ENCODE data around the gene HOXB8.

The HOXB8 gene

DNA sequence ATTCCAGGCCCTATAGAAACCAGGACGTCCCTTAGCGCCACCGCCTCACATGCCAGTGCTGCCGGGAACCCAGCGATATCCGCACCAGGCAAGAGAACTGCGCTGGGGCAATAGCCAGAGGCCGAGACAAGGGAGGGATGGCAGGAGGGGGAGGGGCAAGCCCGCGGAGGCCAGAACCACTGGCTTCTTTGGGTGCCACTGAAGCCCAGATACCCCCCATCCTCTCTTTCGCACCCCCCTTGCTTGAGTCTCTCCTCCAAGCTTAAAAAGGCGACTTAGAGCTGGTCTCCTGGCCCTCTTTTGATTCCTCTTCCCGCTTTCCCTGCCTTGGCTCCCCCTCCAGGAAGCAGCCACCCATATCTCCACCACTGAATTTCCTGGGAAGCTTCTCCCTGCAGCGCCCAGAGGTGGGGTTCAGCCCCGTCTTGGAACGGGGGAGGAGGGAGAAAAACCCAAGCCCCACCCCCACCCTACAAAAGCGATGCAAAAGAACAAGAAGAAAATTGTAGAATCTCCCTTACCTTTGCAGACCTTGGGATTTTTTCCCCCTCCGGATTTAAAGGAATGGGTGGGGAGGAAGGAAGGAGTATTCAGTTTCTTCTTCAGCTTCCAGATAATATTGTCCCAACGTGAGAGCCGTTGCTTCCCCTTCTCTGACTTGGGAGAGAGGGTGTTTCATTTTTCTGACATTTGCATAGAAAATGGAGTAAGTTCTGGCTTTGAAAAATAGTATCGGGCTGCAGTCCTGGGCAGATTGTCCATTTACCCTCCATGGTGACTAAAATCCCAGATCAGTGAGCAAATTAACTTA is 10.9 kb downstream of the HOXB8 start:
- no peak for DNase-seq (ENCODE audit: low spot score)
- in situ Hi-C loops (cut with MboI; ENCODE audit: low sequenced_read_pairs, unreplicated experiment): no loop called here
- TF ChIP-seq, protein P1, sequence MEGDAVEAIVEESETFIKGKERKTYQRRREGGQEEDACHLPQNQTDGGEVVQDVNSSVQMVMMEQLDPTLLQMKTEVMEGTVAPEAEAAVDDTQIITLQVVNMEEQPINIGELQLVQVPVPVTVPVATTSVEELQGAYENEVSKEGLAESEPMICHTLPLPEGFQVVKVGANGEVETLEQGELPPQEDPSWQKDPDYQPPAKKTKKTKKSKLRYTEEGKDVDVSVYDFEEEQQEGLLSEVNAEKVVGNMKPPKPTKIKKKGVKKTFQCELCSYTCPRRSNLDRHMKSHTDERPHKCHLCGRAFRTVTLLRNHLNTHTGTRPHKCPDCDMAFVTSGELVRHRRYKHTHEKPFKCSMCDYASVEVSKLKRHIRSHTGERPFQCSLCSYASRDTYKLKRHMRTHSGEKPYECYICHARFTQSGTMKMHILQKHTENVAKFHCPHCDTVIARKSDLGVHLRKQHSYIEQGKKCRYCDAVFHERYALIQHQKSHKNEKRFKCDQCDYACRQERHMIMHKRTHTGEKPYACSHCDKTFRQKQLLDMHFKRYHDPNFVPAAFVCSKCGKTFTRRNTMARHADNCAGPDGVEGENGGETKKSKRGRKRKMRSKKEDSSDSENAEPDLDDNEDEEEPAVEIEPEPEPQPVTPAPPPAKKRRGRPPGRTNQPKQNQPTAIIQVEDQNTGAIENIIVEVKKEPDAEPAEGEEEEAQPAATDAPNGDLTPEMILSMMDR (IDR thresholded peaks at IDR 0.05; ENCODE audit: borderline replicate concordance, control extremely low read depth, extremely low read depth, insufficient read depth, missing control alignments): no peak

DNA sequence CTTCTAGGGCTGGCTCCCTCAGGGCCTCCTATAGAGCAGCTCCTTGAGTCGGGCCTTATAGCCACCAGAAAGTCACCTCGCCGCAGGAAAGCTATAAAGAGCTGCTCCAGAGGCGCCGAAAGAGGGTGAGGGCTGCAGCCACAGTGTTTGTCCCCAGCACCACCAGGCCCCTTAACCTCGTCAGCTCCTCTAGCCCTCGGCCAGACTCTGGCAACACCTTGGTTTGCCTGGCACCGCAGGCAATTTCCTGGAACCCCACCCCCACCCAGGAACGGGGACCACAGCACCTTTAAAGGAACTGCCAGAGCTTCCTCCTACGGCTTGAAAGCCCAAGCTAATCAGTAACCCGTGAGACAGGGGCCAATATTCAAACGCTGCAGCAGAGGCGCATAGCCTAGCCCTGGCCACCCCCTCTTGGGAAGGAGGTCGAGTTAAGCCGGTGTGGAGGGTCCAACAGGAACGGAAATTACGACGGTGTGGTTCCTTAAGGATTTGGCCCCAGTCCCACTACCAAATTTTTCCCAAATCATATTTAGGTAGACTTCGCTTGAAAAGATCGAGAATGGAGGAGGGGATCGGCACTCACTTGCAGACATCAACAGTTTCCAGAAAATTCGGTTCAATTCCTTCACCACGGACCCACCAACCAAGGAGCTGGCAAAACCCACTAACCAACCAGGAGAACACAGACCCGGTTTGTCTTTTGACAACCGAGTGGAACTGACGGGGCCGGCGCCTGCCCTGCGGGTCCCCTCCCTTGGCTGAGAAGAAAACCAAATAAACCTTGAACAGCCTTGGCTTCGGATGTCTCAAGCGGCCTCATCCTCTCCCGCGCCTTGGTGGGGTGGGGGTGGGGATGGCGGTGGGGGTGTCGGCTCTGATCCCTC is 13.3 kb downstream of the HOXB8 start:
- TF ChIP-seq, protein P1 (IDR thresholded peaks at IDR 0.05; ENCODE audit: borderline replicate concordance, control extremely low read depth, extremely low read depth, insufficient read depth, missing control alignments): no peak
- in situ Hi-C loops (cut with MboI; ENCODE audit: low sequenced_read_pairs, unreplicated experiment): no loop called here

DNA sequence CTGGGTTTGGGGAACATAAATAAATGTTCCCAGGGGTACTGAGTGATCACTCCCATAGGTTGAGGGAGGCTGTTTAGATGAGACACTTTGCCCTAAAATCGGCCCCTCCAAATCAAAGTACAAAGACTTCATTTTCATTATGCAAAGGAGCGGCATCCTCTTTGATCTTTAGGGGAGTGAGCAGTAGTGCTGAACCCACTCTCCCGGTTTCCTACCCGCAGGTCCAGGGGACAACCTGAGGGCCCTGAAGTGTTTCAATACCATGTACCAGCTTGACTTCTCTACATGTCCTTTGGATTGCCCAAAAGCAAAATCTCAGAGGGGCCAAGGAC is 13.9 kb downstream of the HOXB8 start:
- TF ChIP-seq, protein P1 (IDR thresholded peaks at IDR 0.05; ENCODE audit: borderline replicate concordance, control extremely low read depth, extremely low read depth, insufficient read depth, missing control alignments): no peak
- in situ Hi-C loops (cut with MboI; ENCODE audit: low sequenced_read_pairs, unreplicated experiment): no loop called here
- DNase-seq (ENCODE audit: low spot score): no peak

More for the DNA sequence above, 13.3 kb downstream of the HOXB8 start:
- no peak for DNase-seq (ENCODE audit: low spot score)

DNA sequence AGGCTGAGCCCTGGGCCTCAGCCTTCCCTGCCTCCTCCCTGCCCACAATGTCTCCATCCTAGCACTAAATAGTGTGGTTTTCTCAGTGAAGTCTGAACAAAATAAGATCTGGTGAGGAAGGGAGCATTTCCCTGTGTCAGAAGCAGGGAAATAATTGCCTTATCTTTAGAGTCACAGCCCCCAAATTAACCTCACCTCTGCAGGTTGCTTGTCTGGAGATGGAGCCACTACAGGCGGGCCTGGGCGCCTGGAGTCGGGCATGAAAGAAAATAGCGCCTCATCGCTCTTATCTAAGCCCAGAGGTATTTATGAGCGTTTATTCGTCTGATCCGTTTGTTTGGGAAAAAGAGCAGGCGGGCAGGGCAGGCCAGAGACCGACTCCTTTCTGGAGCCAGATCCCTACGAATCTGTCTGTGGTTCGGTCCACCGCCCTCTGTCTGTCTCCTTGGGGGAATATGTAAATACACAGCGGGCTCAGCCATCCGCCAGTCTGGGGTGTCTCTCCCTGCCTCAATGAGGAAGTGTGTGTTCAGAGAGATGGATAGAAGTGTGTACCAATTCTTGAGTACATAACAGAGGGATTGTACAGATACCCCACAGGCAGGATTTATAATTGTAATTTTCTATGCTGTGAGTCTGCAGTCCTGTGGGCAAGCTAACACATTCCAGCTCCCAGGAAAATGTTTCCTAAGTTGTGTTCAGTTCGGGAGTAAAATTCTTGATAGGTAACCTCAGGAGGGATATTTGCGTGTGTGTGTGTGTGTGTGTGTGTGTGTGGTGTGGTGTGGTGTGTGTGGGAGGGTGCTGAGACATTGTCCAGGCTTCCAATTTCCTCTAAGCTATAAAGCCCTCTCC is 14.6 kb downstream of the HOXB8 start:
- in situ Hi-C loops (cut with MboI; ENCODE audit: low sequenced_read_pairs, unreplicated experiment): no loop called here
- no peak for DNase-seq (ENCODE audit: low spot score)
- TF ChIP-seq, protein P1 (IDR thresholded peaks at IDR 0.05; ENCODE audit: borderline replicate concordance, control extremely low read depth, extremely low read depth, insufficient read depth, missing control alignments): no peak

DNA sequence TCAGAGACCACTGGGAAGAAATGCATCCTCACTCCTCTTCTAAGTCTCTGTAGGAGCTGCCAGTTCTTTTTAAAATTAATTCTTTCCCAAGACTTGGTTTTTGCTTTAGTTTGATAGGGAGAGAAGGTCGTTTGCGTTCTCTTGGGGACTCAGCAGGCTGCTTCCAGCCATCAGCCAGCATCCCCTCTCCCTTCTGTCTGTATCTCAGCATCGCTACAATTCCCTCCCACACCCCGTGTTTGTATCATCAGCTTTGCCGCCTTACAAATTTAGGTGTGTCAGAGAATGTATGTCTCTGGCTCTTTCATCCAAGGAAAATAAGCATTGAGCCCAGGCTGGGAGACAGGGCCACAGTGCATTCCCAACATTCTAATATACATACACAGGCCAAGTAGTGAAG is 15.7 kb downstream of the HOXB8 start:
- in situ Hi-C loops (cut with MboI; ENCODE audit: low sequenced_read_pairs, unreplicated experiment): no loop called here
- TF ChIP-seq, protein P1 (IDR thresholded peaks at IDR 0.05; ENCODE audit: borderline replicate concordance, control extremely low read depth, extremely low read depth, insufficient read depth, missing control alignments): no peak
- DNase-seq (ENCODE audit: low spot score): no peak

DNA sequence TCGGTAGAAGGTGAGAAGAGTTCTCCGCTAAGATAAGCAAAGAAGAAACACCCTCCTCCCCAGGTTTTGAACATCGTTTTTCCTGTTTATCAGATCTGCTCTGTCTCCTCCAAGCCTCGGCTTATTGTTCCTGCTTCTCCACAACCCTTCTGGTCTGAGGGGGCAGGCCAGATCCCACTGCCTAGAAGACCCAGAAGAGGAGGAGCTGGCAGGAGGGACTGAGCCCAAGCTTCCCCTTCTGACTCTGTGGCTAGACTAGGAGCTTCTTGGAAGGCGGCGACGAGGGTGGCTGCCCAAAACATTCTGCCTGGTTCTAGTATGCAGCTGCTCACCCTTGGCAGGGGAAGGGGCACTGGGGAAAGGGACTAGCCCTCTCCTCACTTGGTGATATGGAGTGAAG is 16.4 kb downstream of the HOXB8 start:
- in situ Hi-C loops (cut with MboI; ENCODE audit: low sequenced_read_pairs, unreplicated experiment): no loop called here
- TF ChIP-seq, protein P1 (IDR thresholded peaks at IDR 0.05; ENCODE audit: borderline replicate concordance, control extremely low read depth, extremely low read depth, insufficient read depth, missing control alignments): no peak
- no peak for DNase-seq (ENCODE audit: low spot score)

Measured in GM13976 (cell line).